AG10803 (cell line): ENCODE results near the gene TEC.

Experiments used
- DNase-seq: peaks from one replicate; pipeline ENCODE4 v3.0.0; 2010; ENCODE audit warnings: low read depth
- H3K4me3 ChIP-seq: 2 replicates; pipeline ENCODE4 v1.5.1; 2011; ENCODE audit warnings: mild to moderate bottlenecking, low read length, control low read depth
- TF ChIP-seq, protein P1 (sequence below): conservative IDR thresholded peaks from 2 replicates; pipeline ENCODE4 v1.5.1; 2011; ENCODE audit warnings: mild to moderate bottlenecking, low read length, control low read depth, inconsistent platforms

TEC gene

GRCh38 chr4:48124870-48125269 is 144.8 kb downstream of the TEC start:
- TF ChIP-seq, protein P1, sequence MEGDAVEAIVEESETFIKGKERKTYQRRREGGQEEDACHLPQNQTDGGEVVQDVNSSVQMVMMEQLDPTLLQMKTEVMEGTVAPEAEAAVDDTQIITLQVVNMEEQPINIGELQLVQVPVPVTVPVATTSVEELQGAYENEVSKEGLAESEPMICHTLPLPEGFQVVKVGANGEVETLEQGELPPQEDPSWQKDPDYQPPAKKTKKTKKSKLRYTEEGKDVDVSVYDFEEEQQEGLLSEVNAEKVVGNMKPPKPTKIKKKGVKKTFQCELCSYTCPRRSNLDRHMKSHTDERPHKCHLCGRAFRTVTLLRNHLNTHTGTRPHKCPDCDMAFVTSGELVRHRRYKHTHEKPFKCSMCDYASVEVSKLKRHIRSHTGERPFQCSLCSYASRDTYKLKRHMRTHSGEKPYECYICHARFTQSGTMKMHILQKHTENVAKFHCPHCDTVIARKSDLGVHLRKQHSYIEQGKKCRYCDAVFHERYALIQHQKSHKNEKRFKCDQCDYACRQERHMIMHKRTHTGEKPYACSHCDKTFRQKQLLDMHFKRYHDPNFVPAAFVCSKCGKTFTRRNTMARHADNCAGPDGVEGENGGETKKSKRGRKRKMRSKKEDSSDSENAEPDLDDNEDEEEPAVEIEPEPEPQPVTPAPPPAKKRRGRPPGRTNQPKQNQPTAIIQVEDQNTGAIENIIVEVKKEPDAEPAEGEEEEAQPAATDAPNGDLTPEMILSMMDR: no peak
- no peak for DNase-seq
- no peak overlapping the region for H3K4me3 ChIP-seq

DNA sequence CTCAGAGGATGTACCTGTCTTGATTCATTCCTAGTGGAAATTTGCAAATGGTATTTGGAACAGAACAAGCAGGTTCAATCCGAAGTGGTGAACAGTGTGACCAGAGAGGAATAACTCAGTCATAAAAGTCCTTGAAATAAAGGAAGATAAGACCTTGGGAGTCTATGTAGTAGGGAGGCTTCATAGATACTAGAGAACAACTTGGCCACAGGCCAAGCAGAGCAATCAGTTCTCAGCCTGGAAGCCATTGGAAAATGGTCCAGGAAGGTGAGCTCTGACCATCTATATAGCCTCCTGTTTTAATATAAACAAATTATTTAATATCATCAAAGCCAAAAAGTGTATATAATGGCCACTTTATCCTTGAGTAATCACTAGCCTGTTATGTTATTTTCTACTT is 146.9 kb downstream of the TEC start:
- H3K4me3 ChIP-seq: no peak overlapping the region
- no peak for DNase-seq
- TF ChIP-seq, protein P1: no peak

DNA sequence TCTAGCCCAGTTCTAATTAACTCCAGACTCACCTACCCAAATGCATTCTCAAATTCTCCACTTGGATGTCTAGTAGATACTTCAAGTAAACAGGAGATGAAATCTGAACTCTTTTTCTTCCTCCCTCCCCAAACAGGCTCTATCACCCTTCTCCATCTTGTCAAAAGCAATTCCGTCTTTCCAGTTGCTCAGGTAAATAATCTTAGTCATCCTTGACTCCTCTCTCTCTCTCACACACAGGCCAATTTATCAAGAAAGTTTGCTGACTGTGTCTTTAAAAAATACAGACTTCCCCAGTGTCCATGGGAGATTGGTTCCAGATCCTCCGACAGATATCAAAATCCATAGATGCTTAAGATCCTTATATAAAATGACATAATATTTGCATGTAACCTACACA is 148.5 kb downstream of the TEC start:
- no peak for DNase-seq
- TF ChIP-seq, protein P1: no peak

DNA sequence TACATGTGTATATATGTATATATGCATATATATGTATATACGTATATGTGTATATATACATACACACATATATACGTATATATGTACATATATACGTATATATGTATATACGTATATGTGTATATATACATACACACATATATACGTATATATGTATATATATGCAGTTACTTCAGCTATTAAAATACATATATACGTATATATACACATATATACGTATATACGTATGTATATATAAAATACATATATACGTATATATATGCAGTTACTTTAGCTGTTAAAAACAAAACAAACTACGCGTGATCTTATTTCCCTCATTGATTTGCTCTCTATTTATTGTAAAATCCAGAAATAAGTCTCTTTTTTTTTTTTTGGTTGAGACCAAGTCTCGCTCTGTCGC is 149.5 kb downstream of the TEC start:
- TF ChIP-seq, protein P1: no peak
- H3K4me3 ChIP-seq: no peak overlapping the region
- DNase-seq: no peak

More for the DNA sequence above, 148.5 kb downstream of the TEC start:
- H3K4me3 ChIP-seq: no peak overlapping the region

GRCh38 chr4:48119646-48120045 is 150.0 kb downstream of the TEC start:
- no peak for DNase-seq
- H3K4me3 ChIP-seq: no peak overlapping the region
- TF ChIP-seq, protein P1: no peak

- no peak overlapping the region for H3K4me3 ChIP-seq
- TF ChIP-seq, protein P1: no peak
- DNase-seq: no peak
These were observed 151.6 kb downstream of the TEC start for GRCh38 chr4:48118081-48118480.

DNA sequence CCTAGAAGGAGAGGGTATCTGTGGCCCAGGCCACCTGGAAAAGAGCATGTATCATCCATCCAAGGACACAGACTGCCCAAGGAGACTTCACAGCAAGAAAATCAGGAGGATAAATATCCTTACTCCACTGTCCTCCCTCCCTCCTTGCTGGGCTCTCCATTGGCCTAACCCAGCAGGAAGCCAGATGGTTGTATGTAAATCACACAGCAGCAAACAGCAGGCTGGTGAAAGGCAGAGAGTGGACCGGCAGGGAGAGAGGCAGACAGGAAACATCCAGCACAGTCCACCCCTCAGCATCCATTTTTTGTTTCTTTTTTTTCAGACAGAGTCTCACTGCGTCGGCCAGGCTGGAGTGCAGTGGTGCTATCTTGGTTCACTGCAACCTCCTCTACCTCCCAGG is 153.1 kb downstream of the TEC start:
- H3K4me3 ChIP-seq: no peak overlapping the region
- TF ChIP-seq, protein P1: no peak
- no peak for DNase-seq
